Caco-2 (cell line): ENCODE data around the gene RAD51B. TPM values are rescaled to one million over a fixed set of nuclear protein-coding genes. Genes with fewer than 3 reads are reported as not detected.
"Not testable (repeated sequence)": the region's sequence is repeated elsewhere in the genome, so short reads cannot be mapped to it uniquely, and the experiment has no call there.

Experiments used
- BruUV-seq: library from RNA; stranded (reverse); fragments of 400-500 nt; replicated peaks from 2 replicates; lab custom pipeline; 2021; lab: Mats Ljungman, UMichigan
- CTCF ChIA-PET: fragments of 300-600 bp; sonication (Branson Sonifier 250); formaldehyde crosslinking; loops from one replicate; lab custom pipeline; 2022; ENCODE audit warnings: antibody characterized with exemption; lab: Charles Lee
- POLR2A ChIA-PET: fragments of 300-600 bp; sonication (Branson Sonifier 250); formaldehyde crosslinking; loops from one replicate; lab custom pipeline; 2022; ENCODE audit warnings: antibody characterized with exemption; lab: Charles Lee
- DNase-seq, 2 experiments: peaks; one replicate each; pipeline versions ENCODE4 v3.0.0 to v3.0.0-alpha.2; 2020 to 2022
- H3K27me3 ChIP-seq: replicated peaks from 2 replicates; pipeline ENCODE4 v1.6.0; 2011; ENCODE audit warnings: low read length; ENCODE audit not compliant: control insufficient read depth, insufficient read depth
- H3K36me3 ChIP-seq: 2 replicates; pipeline ENCODE4 v1.5.1; 2011; ENCODE audit warnings: low read length; ENCODE audit not compliant: control insufficient read depth, insufficient read depth
- H3K4me1 ChIP-seq: fragments of 250-450 bp; sonication (Bioruptor Pico); 2 replicates; pipeline ENCODE4 v1.5.1; 2020; ENCODE audit warnings: mild to moderate bottlenecking
- H3K4me3 ChIP-seq: 2 replicates; pipeline ENCODE4 v1.5.1; 2011; ENCODE audit warnings: low read depth, mild to moderate bottlenecking, control low read depth, low read length
- H3K9me3 ChIP-seq: fragments of 250-450 bp; sonication (Bioruptor Pico); 2 replicates; pipeline ENCODE4 v1.5.1; 2020; ENCODE audit warnings: mild to moderate bottlenecking, moderate library complexity
- H3K27ac Mint-ChIP-seq: one replicate; pipeline ENCODE4 v1.8.0; 2022; ENCODE audit warnings: mixed read lengths; ENCODE audit not compliant: unreplicated experiment
- H3K27me3 Mint-ChIP-seq: one replicate; pipeline ENCODE4 v1.8.0; 2022; ENCODE audit warnings: mixed read lengths; ENCODE audit not compliant: insufficient read depth, unreplicated experiment
- H3K36me3 Mint-ChIP-seq: one replicate; pipeline ENCODE4 v1.8.0; 2022; ENCODE audit warnings: mild to moderate bottlenecking, mixed read lengths; ENCODE audit not compliant: insufficient read depth, unreplicated experiment
- H3K4me1 Mint-ChIP-seq: one replicate; pipeline ENCODE4 v1.8.0; 2022; ENCODE audit warnings: low read depth, mixed read lengths; ENCODE audit not compliant: unreplicated experiment
- H3K4me3 Mint-ChIP-seq: one replicate; pipeline ENCODE4 v1.8.0; 2022; ENCODE audit warnings: mild to moderate bottlenecking, moderate library complexity, mixed read lengths; ENCODE audit not compliant: unreplicated experiment
- H3K9me3 Mint-ChIP-seq: one replicate; pipeline ENCODE4 v1.8.0; 2022; ENCODE audit warnings: mixed read lengths; ENCODE audit not compliant: unreplicated experiment
- CTCF ChIP-seq, 2 experiments: fragments of 200-600 bp in 1 of 2; IDR thresholded peaks; 1 replicate in 1 of 2; 2 replicates in 1 of 2; pipeline versions ENCODE4 v1.5.1 to v1.8.0; 2011 to 2022; ENCODE audit warnings: antibody characterized with exemption in 1 of 2, control low read depth in 1 of 2, inconsistent platforms in 1 of 2, low read depth in 1 of 2, low read length in 1 of 2, mild to moderate bottlenecking in 1 of 2, moderate library complexity in 1 of 2; ENCODE audit not compliant: insufficient read depth in 1 of 2, severe bottlenecking in 1 of 2, unreplicated experiment in 1 of 2
- intact Hi-C: fragments of 100-400 bp; cut with micrococcal nuclease; formaldehyde crosslinking; loops from one replicate; pipeline ENCODE4 v1.10.0; 2022; ENCODE audit not compliant: unreplicated experiment
- total RNA-seq: library from RNA; stranded (reverse); gene quantifications from 2 replicates; pipeline ENCODE4 v1.2.3, GENCODE V29; 2022

RAD51B gene
- total RNA-seq, 1 experiment from 2014 or later, result 16.7 TPM

DNA sequence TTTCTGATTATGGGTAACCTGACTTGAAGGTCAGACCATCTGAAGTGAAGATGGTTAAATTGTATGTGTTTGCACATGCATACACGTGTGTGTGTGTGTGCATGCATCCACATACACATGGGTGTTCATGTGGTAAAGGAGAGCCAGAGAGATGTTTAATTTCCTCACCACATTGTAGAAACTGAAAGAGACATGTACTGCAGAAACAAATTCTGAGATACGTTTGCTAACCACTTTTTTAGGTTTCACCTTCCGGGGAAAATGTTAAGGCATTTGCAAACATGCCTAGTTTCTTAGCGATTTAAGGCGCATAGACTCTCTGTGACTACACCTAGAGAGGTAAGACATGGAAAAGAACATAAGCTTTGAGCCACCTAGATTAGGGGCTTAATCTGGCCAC lies 362.9 kb downstream of the RAD51B start:
- H3K9me3 Mint-ChIP-seq, result no peaks in the 10 kb centered on the region
- H3K27me3 ChIP-seq, result no peaks in the 10 kb centered on the region
- H3K4me3 ChIP-seq, result no peak overlapping the region
- H3K27ac Mint-ChIP-seq, result no peak overlapping the region
- H3K9me3 ChIP-seq, result no peaks in the 10 kb centered on the region
- peaks cover 18% of the 10 kb centered on the region for H3K4me1 ChIP-seq
- no peaks in the 10 kb centered on the region for H3K27me3 Mint-ChIP-seq
- no TSS peak for BruUV-seq
- peaks cover 11% of the 10 kb centered on the region for H3K4me1 Mint-ChIP-seq
- H3K36me3 ChIP-seq, result no peaks in the 10 kb centered on the region
- intact Hi-C loops, result no loop called here
- TF ChIP-seq CTCF (IDR thresholded peaks at IDR 0.05; ENCODE audit: insufficient read depth in 1 of 2, low read depth in 1 of 2, low read length in 1 of 2, severe bottlenecking in 1 of 2, unreplicated experiment in 1 of 2), result no peak
- POLR2A ChIA-PET, result no interaction called here
- H3K36me3 Mint-ChIP-seq, result no peaks in the 10 kb centered on the region
- DNase-seq, result no peak
- no peak overlapping the region for H3K4me3 Mint-ChIP-seq
- CTCF ChIA-PET, result no interaction called here

GRCh38 chr14:68186500-68187276 lies 367.1 kb downstream of the RAD51B start:
- DNase-seq, H3K36me3 Mint-ChIP-seq, POLR2A ChIA-PET, intact Hi-C loops, H3K27ac Mint-ChIP-seq, H3K27me3 Mint-ChIP-seq, H3K27me3 ChIP-seq, H3K36me3 ChIP-seq, H3K9me3 Mint-ChIP-seq, H3K4me3 ChIP-seq, H3K4me3 Mint-ChIP-seq, H3K4me1 Mint-ChIP-seq, CTCF ChIA-PET, H3K9me3 ChIP-seq, BruUV-seq: not testable (repeated sequence)
- peaks cover 11% of the 10 kb centered on the region for H3K4me1 ChIP-seq

DNA sequence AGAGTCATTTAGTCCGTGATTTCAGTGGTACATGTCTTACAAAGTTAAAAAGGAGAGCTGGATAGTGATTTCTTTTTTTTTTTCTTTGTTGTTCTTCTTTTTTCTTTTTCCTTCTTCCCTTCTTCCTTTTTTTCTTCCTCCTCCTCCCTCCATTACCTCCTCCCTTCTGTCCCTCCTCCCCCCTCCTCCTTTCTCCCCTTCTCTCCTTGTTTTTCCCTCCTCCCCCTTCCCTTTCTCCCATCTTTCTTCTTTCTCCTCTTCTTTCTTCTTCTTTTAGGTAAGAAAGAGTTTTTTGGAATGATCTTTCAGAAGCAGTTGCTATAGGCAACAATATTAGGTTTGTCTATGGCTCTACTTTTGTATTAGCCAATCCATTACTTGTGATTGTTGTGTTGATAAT lies 368.6 kb downstream of the RAD51B start:
- DNase-seq, result no peak
- no peaks in the 10 kb centered on the region for H3K27me3 ChIP-seq
- Mint-ChIP-seq H3K4me1 (no peaks in the 10 kb centered on the region), H3K9me3 (no peaks in the 10 kb centered on the region), H3K4me3 (no peak overlapping the region), H3K27ac (no peak overlapping the region), H3K36me3 (no peaks in the 10 kb centered on the region), H3K27me3 (no peaks in the 10 kb centered on the region)
- no peak for TF ChIP-seq CTCF (IDR thresholded peaks at IDR 0.05; ENCODE audit: insufficient read depth in 1 of 2, low read depth in 1 of 2, low read length in 1 of 2, severe bottlenecking in 1 of 2, unreplicated experiment in 1 of 2)
- H3K4me1 ChIP-seq, result peaks cover 16% of the 10 kb centered on the region
- no peak overlapping the region for H3K4me3 ChIP-seq
- no peaks in the 10 kb centered on the region for H3K36me3 ChIP-seq
- intact Hi-C loops, result no loop called here
- ChIA-PET POLR2A (no interaction called here), CTCF (no interaction called here)
- no peaks in the 10 kb centered on the region for H3K9me3 ChIP-seq
- no TSS peak for BruUV-seq
